ENCODE measurements around the gene FBXO33.

FBXO33 gene, protein sequence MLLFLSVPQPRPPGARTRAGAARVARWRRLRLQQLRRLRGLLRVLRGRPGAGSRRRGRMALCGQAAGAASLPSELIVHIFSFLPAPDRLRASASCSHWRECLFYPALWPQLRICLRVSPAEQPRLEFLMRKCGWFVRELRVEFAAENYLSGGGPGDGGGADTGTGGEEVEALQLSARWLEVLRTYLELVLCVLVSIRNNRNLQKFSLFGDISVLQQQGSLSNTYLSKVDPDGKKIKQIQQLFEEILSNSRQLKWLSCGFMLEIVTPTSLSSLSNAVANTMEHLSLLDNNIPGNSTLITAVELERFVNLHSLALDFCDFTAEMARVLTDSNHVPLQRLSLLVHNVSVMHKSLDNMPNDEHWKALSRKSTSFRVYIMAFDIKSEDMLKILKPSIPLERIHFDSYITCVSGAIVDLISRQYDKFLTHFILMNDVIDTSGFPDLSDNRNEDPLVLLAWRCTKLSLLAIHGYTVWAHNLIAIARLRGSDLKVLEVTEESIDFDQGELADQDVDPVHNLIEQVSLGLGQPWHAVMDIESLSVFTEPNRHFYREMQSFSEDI

DNA sequence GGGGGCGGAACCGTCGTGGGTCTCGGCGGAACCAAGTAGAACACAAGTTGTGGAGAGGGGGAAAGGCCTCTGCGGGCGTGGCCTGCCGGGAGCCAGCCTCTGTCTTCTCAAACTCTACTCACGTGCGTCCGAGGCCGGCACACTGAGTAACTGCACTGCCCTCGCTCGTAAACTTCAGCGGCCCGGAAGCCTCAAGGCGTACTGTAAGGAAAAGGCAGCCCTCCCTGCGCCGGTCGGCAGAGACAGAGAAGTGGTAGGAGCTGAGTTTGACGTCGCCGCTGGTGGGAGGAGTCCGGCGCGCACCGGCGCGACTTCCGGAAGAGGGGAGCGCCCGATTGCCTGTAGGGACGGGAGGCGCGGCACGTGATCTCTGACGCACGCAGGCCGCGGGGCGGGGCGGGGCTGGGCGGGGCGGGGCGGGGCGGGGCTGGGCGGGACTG lies at the start of gene FBXO33:
Gene FBXO33 (minus strand): TSS at position 255 of the 440 bp plus-strand sequence. CDS start 271 bp downstream, outside the sequence.
- peak; percentile 98 for DNase-seq

DNA sequence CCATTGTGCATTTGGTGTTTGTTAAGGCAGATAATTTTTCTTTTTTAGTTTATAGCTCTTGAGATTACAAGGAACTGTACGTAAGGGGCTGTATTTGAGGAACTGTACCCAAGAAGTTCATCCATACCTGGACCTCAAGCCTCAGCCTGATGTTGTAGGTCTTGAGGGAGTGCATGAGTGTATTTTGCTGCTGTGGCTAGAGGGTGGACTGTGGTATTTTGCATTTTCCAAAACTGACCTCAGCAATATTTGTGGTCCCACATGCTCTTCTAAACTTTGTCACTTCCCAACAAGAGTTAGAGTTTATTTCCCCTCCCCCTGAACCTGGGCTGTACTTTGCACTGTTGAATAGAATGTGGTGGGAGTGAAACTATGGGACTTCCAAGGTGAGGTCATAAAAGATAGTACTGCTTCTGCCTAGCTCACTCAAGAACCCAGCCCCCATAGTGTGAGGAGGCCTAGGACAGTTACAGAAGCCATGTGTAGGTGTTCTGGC lies 42.2 kb upstream of the FBXO33 start:
- DNase-seq, result no peak

DNA sequence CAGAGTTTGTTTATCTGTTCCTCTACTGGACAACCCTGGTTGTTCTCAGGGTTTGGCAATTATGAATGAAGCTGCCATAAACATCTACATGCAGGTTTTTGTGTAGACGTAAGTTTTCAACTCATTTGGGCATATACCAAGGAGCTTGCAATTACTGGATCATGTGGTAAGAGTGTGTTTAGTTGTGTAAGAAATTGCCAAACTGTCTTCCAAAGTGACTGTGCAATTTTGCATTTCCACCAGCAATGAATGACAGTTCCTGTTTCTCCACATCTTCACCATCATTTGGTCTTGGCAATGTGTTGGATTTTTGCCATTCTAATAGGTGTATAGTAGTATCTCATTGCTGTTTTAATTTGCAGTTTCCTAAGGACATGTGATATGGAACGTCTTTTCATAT lies 39.8 kb upstream of the FBXO33 start:
- DNase-seq, result no peak

DNA sequence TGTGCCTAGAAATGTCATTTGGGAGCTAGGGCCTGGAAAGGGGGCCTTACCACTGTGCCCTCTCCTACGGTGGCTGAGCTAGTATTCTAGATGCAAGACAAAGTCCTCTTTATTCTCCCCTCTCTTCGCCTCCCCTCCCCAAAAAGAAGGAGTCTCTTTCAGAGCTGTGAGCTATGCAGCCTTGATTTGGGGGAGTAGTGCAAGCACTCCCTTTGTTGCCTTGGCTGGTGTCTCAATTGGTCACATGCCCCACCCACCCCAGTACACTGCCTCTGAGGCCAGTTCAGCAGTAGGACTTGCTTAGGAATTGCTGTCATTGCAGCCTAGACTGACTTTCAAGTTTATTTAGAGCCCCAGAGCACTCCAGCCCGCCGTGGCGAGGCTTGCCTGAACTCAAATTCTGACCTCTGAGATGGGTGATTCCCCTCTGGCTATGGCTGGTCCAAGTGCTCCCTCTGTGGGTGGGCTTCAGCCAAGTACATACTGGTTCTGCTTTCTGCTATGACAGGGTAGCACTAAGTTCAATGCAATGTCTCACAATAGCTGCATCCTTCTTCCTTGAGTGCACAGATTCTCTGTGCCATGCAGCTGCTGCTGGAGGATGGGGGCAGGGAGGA lies 37.0 kb upstream of the FBXO33 start:
- DNase-seq, result no peak

DNA sequence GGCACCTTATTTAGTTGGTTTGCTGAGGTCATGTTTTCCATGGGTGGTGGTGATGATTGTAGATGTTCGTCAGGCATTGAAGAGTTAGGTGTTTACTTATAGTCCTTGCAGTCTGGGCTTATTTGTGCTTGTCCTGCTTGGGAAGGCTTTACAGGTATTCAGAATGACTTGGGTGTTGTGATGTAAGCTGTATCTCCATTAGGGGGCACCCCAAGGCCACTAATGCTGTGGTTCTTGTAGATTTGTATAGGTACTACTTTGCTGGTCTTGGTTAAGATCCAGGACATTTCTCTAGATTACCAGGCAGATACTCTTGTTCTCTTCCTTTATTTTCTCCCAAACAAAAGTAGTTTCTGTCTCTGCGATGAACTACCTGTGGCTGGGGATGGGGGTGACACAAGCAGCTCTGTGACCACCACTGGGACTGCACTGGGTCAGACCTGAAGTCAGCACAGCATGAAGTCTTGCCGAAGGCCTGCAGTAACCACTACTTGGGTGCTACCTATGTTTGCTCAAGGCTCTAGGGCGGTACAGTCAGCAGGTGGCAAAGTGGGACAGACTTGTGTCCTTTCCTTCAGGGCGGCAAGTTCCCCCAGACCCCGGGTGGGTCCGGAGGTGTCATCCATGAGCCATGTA lies 35.8 kb upstream of the FBXO33 start:
- no peak for DNase-seq

DNA sequence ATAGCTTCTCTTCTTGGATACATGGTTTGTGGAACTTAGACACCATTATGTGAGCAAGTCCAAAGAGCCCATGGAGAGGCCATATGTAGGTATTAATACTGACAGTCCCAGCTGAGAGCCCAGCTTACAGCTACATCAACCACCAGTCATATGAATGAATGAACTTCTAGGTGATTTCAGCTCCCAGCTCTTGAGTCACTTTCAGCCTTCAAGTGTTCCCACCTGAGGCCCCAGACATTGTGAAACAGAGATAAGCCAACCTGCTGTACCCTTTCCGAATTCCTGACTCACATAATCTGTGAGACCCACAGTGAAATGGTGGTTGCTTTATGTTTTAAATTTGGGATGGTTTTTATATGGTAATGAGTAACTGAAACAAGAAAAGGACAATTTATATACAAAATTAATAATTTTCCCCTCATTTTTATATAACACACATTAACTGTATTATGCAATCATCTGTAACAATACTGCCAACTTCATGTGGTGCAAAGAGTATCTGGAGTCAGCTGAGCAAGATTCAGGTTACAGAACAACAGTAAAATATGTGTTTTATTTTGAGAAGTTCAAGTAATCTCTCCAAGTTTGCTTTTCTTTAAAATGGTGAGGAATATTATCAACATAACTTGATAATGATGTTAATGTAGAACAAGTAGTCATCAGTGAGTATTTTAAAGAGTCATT lies 27.7 kb upstream of the FBXO33 start:
- no peak for DNase-seq

DNA sequence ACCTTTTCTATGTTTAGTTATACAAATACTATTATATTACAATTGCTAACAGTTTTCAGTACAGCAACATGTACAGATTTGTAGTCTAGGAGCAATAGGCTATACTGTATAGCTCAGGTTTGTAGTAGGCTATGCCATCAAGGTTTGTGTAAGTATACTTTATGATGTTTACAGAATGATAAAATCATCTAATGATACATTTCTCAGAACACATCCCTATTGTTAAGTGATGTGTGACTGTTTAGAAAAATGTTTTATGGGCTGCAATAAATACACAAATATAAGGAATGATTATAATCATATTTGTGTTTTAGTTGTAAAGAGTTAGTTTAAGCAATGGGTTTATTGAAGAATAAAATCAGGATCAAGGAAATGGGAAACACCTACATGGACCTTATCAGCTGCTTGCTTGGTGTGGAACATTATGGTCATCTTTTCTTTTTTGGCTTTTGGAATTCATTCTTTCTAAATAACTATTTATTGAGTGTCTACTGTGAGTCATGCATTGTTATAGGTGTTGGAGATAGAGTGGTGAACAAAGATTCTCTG lies 24.5 kb upstream of the FBXO33 start:
- no peak for DNase-seq

DNA sequence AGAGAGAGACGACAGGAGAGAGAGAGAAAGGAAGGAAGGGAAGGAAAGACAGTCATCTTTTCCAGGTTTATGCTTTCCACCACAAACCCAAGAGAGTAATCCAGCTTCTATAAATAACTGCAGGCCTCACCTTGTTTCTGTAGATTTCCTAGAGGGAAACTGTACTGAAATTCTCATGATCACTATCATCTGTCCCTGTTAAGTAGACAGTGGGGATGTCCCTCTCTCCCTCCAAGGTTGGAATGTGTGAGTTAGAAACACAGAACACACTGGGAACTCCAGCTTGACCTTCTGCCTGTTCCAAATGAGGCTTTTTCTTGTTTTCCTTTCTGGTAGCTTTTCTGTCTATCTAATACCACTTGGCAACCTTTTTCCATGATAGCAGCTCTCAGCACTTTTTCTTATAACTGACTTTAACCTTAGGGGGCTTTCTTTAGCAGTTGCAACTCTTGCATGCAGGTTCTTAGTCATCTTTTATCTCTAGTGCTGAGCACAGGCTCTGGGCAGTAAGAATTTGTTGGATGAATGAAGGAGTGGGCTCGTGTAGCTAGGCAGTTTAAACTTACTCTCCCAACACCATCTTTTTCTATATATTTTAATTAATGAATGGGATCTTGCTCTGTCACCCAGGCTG lies 22.8 kb upstream of the FBXO33 start:
- no peak for DNase-seq

DNA sequence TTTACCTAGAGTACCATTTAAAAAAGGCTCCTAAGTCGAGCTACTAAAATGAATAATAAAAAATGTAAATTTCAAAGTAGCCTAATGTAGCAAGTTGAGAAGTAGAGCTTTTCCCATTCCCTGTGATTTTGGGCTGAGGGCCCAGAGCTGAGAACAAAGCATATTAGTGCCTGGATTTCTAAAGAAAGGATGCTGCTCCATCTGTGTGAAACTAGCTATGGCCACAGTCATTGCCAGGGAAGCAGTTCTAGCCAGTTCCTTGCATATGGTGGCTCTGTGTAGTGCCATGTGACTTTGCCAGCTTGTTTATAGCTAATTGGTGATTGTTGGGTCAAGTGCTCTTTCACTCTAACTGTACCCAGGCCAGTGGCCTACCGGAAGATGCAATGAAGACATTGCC lies 20.4 kb upstream of the FBXO33 start:
- DNase-seq, result no peak

DNA sequence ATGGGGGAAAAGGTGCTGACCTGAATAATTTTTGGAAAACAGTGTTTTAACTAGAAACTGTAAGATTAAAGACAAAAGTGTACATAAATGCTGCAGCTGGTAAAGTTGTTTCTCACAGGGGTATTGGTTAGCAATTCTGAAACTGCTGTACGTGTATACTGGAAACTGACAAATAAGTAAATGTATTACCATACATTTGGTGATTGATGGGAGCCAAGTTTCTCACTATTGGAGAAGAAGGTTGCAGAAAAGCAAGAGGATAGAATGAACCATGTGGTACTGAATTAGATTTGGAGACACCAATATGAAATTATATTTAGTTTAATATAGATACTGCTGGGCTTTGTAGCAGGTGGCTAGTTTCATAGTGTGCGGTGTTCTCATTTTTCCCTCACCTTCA lies 19.6 kb upstream of the FBXO33 start:
- no peak for DNase-seq

DNA sequence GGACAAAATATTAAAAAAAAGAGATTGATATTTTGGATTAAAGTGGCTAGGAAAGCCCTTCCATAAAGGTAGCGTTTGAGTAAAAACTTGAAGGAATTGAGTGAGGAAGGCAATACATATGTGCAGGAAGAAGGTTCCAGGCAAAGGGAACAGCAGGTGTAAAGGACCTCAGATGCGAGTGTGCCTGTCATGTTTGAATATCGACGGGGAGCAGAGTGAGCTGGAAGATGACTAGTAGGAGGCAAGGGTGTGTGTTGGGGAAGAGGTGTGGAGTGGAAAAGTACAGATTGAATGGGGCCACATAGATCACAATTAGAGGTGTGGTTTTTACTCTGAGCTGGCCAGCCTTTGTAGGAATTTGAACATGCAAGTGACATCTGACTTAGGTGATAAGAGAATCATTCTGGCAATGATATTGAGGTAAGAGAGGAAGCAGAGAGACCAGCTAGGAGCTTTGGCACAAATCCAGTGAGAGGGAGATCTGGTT lies 15.0 kb upstream of the FBXO33 start:
- DNase-seq, result no peak

DNA sequence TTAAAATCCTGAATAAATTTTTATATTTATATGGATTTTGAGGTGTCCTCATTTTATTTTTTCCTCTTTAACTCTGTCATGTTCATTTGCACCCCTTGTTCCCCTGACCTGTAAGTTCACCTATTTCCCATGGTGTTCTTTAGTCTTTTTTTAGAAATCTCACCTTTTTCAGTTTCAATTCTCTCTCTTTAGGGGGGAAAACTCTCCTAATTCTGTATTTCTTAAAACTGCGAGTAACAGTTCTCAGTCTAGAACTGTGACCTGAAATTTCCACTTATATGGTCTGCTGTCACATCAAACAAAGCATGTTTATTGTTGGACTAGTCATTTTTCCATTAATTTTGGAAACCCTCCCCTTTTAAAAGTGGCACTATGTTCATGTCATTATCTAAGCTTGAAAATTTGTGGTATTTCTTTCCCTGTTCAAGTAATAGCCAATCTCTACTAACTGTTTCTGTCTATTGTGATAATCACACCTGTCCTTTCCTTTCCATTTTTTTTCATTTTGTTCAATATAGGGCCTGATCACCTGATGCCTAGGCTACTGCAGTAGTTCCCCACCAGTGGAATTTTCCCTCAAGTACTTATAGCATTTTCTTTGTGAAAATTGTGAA lies 14.0 kb upstream of the FBXO33 start:
- no peak for DNase-seq

DNA sequence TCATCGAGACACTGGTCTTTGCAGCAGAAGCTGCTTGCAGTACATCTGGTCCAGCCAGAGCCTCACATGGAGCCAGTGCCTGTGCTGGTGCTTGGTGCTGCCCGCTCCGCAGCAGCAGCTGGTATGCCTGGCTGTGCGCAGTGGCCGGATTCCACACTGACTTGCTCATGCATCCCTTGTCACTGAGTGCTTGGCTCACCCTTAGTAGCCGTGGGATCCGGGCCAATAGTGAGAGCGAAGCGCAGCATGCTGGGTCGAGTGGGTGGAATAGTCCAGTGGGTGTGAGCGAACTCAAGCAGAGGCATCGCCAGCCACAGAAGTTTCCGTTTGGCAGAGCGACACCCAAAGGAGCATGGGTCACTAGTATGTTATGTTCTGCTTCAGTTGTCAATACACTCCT lies 10.1 kb upstream of the FBXO33 start:
- DNase-seq, result no peak

DNA sequence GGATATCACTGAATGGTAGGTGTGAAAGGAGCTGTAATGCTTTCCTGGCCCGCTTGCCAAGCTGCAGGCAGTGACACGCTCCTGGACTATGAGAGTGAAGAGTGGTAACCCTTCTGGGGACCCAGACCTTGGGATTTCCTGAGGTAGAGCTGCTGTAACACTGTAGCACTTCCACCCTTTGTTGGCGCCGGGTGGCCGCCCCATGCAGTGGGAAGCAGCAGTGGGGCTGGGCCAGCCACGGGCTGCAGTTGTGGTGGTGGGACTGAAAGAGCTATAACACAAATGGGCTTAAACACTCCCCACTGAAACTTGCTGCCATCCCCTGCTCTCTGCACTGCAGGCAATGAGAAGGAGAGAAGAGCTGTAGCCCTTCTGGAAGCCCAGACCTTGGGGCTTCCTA lies 9.6 kb upstream of the FBXO33 start:
- DNase-seq, result no peak

DNA sequence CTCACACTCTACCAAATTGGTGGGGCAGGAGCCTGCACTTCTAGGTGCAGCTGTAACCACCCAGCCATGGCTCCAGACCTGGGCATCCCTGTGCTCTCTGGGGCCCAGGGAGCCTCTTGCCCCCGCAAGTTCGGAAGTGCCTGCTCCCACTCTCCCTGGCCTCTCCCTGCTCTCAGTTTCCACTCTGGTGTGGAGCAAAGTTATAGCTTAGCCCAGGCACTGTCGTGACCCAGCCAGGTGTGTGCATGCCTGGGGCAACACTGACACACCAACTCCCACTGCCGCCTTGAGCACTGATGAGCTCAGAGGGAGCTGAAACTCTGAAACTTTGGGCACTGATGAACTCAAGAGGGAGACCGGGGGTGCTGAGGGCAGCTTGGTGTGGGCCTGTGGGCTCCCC lies 8.7 kb upstream of the FBXO33 start:
- no peak for DNase-seq

DNA sequence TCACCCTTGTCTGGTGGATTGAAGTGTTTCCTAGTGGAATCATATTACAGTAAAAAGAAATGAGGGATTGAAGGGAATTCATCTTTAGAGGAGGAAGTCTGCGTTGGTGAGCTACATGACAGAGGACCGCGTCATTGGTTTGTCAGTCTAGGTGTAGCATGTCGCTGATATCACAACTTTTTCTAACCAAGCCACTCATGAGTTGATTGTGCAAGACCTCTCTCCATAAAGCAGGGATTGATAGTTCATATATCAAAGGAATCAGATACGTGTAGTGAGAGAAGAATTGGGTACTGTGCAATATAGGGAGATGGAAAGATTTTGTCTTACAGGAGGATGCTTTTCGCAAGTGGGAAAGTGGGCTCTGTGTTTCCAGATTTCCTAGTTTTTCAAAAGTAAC lies 3.0 kb upstream of the FBXO33 start:
- no peak for DNase-seq

DNA sequence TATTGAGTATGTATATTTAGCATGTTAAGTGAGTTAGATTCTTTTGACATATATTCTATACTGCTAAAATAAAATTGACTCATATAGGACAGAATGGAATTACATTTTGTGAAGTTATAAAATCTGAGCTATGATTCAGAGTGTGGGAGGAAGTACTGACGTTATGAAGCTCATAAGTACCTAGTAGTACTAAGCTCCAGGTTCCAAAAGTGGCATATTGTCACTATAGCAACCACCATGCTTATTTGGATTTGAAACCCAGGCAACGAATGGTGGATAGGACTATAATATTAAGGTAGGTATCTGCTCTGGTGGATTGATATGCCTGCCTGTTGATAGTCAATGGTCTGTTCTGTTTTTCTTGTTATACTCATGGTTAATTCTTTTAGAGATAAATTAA lies 2.2 kb upstream of the FBXO33 start:
- DNase-seq, result no peak

DNA sequence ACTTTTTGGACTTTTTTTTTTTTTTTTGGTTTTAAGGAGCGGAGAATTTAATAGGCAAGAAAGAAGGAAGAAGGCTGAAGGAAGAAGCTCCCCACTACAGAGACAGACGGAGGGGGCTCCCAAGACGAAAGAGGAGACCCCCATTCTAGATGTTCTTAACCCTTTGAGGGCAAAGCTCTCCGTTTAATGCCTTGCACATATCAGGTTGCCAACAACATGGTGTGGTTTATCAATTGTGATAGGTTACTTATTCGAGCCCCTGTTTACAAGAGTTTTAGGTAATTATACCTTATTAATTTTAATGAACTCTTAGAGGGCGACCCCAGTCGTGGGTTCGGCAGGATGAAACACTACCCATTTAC lies 1.2 kb upstream of the FBXO33 start:
- no peak for DNase-seq

DNA sequence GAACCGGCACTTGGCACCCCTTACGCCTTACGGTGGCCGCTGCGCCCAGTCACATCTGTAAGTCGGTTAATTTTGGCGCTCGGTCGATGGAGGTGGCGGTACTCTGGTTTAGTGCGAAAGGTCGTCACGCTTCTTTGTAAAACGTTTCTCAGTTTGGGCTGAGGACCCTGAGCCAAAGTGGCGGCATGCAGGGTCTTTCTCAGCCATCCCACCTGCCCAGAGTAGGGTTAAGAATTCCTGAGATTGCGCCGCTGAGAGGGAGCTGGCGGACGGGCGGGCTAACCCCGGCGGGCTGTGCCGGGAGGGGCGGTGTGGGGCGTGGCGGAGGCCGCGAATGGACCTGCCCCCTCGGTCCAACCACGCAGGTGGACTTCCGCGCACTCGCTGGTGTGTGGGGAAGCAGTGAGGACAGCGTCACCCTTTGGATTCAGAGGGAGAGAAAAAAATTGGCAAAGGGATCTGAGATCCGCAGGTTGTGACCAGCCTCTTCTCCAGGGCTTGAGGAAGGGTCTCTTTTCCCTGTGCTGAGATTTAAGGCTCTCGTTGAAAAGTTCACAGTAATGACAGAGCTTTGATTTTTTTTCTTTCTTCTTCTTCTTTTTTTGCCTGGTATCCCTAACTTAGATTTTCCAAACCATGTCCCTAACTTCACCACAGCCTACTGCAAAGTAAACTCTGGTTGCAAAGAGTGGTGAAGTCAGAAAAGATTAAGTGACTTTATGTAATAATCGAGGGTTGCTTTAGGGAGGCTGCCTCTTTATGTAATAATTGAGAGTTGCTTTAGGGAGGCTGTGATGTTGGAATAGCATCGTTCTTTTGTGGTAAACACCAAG lies 602 bp upstream of the FBXO33 start:
- peak; percentile 96 for DNase-seq

DNA sequence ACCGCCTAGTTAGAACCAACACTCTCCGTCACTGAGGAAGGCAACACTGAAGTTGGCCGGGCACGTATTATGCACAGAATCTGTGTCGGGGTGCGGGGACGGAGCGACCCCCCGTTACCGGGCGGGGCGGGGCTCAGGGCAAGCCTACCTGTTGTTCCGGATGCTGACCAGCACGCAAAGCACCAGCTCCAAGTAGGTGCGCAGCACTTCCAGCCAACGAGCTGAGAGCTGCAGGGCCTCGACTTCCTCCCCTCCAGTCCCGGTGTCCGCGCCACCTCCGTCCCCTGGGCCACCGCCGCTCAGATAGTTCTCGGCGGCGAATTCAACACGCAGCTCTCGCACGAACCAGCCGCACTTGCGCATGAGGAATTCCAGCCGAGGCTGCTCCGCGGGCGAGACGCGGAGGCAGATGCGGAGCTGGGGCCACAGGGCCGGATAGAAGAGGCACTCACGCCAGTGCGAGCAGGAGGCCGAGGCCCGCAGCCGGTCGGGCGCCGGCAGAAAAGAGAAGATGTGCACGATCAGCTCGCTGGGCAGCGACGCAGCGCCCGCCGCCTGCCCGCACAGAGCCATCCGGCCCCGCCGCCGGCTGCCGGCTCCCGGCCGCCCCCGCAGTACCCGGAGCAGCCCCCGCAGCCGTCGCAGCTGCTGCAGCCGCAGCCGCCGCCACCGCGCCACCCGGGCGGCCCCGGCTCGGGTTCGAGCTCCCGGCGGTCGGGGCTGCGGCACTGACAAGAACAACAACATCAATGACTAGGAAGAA lies 636 bp downstream of the FBXO33 start:
- DNase-seq, result no peak
